ENCODE data around the gene SPATA31D4.
"Not testable (repeated sequence)": the region's sequence is repeated elsewhere in the genome, so short reads cannot be mapped to it uniquely, and the experiment has no call there.

The SPATA31D4 gene

GRCh38 chr9:81918507-81918906, 9.7 kb upstream of the SPATA31D4 start:
- H3K4me3 Mint-ChIP-seq, H3K9me3 Mint-ChIP-seq, DNase-seq, CTCF ChIA-PET, H3K36me3 Mint-ChIP-seq, H3K27ac Mint-ChIP-seq, H3K4me1 Mint-ChIP-seq, H3K27me3 Mint-ChIP-seq: not testable (repeated sequence)

- CTCF ChIA-PET: not testable (repeated sequence)
These were observed 1.9 kb downstream of the SPATA31D4 start for GRCh38 chr9:81930147-81930546.

GRCh38 chr9:81933547-81933946, 5.3 kb downstream of the SPATA31D4 start:
- H3K4me3 Mint-ChIP-seq, H3K27me3 Mint-ChIP-seq, CTCF ChIA-PET: not testable (repeated sequence)

More at GRCh38 chr9:81930147-81930546, 1.9 kb downstream of the SPATA31D4 start:
- H3K9me3 Mint-ChIP-seq, H3K27ac Mint-ChIP-seq, DNase-seq, H3K4me3 Mint-ChIP-seq, H3K4me1 Mint-ChIP-seq, H3K36me3 Mint-ChIP-seq, H3K27me3 Mint-ChIP-seq: not testable (repeated sequence)

GRCh38 chr9:81943393-81943792, 15.2 kb downstream of the SPATA31D4 start, which contains the start of gene SPATA31D3:
Gene SPATA31D3, plus strand, starts transcription at chr9:81943500. Its CDS starts 86 bp downstream, at chr9:81943586.
- H3K27me3 Mint-ChIP-seq, DNase-seq, H3K4me3 Mint-ChIP-seq, H3K36me3 Mint-ChIP-seq, H3K4me1 Mint-ChIP-seq, CTCF ChIA-PET, H3K27ac Mint-ChIP-seq, H3K9me3 Mint-ChIP-seq: not testable (repeated sequence)

More at GRCh38 chr9:81933547-81933946, 5.3 kb downstream of the SPATA31D4 start:
- not testable (repeated sequence) for H3K36me3 Mint-ChIP-seq, H3K4me1 Mint-ChIP-seq, DNase-seq, H3K27ac Mint-ChIP-seq, H3K9me3 Mint-ChIP-seq

GRCh38 chr9:81948650-81949049, 20.4 kb downstream of the SPATA31D4 start:
- H3K36me3 Mint-ChIP-seq, H3K4me3 Mint-ChIP-seq, H3K27me3 Mint-ChIP-seq, H3K9me3 Mint-ChIP-seq, H3K27ac Mint-ChIP-seq, H3K4me1 Mint-ChIP-seq, CTCF ChIA-PET, DNase-seq: not testable (repeated sequence)

- Mint-ChIP-seq H3K27me3 (no peaks in the 10 kb centered on the region), H3K4me1 (no peaks in the 10 kb centered on the region), H3K36me3 (peaks cover 4% of the 10 kb centered on the region), H3K9me3 (peaks cover 23% of the 10 kb centered on the region), H3K27ac (no peak overlapping the region), H3K4me3 (no peak overlapping the region)
- DNase-seq: no peak
- CTCF ChIA-PET: no interaction called here
These were observed 24.9 kb downstream of the SPATA31D4 start for GRCh38 chr9:81953096-81953495.

- peaks cover 23% of the 10 kb centered on the region for H3K9me3 Mint-ChIP-seq
- H3K36me3 Mint-ChIP-seq: peaks cover 4% of the 10 kb centered on the region
- no peak overlapping the region for H3K4me3 Mint-ChIP-seq
- CTCF ChIA-PET: no interaction called here
- DNase-seq: no peak
- no peak overlapping the region for H3K27ac Mint-ChIP-seq
- no peaks in the 10 kb centered on the region for H3K4me1 Mint-ChIP-seq
- H3K27me3 Mint-ChIP-seq: no peaks in the 10 kb centered on the region
These were observed 27.4 kb downstream of the SPATA31D4 start for GRCh38 chr9:81955625-81956024.

GRCh38 chr9:81964218-81965171, 36.3 kb downstream of the SPATA31D4 start:
- no peak for DNase-seq
- H3K9me3 Mint-ChIP-seq: peaks cover 6% of the 10 kb centered on the region
- H3K27ac Mint-ChIP-seq: no peak overlapping the region
- H3K4me3 Mint-ChIP-seq: no peak overlapping the region
- no peaks in the 10 kb centered on the region for H3K27me3 Mint-ChIP-seq
- no peaks in the 10 kb centered on the region for H3K36me3 Mint-ChIP-seq
- CTCF ChIA-PET: no interaction called here
- no peaks in the 10 kb centered on the region for H3K4me1 Mint-ChIP-seq

- CTCF ChIA-PET: no interaction called here
- H3K27me3 Mint-ChIP-seq: no peaks in the 10 kb centered on the region
- H3K27ac Mint-ChIP-seq: no peak overlapping the region
These were observed 39.8 kb downstream of the SPATA31D4 start for GRCh38 chr9:81968026-81968425.

GRCh38 chr9:81969971-81970370, 41.7 kb downstream of the SPATA31D4 start:
- CTCF ChIA-PET: no interaction called here
- no peak overlapping the region for H3K27ac Mint-ChIP-seq
- DNase-seq: no peak

More at GRCh38 chr9:81968026-81968425, 39.8 kb downstream of the SPATA31D4 start:
- Mint-ChIP-seq H3K9me3 (peaks cover 10% of the 10 kb centered on the region), H3K4me1 (no peaks in the 10 kb centered on the region), H3K36me3 (no peaks in the 10 kb centered on the region), H3K4me3 (no peak overlapping the region)
- DNase-seq: no peak

GRCh38 chr9:81971727-81972126, 43.5 kb downstream of the SPATA31D4 start:
- no peaks in the 10 kb centered on the region for H3K27me3 Mint-ChIP-seq
- H3K27ac Mint-ChIP-seq: no peak overlapping the region
- H3K36me3 Mint-ChIP-seq: no peaks in the 10 kb centered on the region
- no peak for DNase-seq
- peaks cover 14% of the 10 kb centered on the region for H3K9me3 Mint-ChIP-seq
- no peaks in the 10 kb centered on the region for H3K4me1 Mint-ChIP-seq
- CTCF ChIA-PET: no interaction called here
- no peak overlapping the region for H3K4me3 Mint-ChIP-seq

More at GRCh38 chr9:81969971-81970370, 41.7 kb downstream of the SPATA31D4 start:
- H3K4me1 Mint-ChIP-seq: no peaks in the 10 kb centered on the region
- H3K9me3 Mint-ChIP-seq: peaks cover 10% of the 10 kb centered on the region
- no peak overlapping the region for H3K4me3 Mint-ChIP-seq
- no peaks in the 10 kb centered on the region for H3K27me3 Mint-ChIP-seq
- no peaks in the 10 kb centered on the region for H3K36me3 Mint-ChIP-seq

- Mint-ChIP-seq H3K4me1 (no peaks in the 10 kb centered on the region), H3K27me3 (no peaks in the 10 kb centered on the region), H3K4me3 (no peak overlapping the region), H3K27ac (no peak overlapping the region), H3K9me3 (peaks cover 9% of the 10 kb centered on the region), H3K36me3 (no peaks in the 10 kb centered on the region)
- CTCF ChIA-PET: no interaction called here
- no peak for DNase-seq
These were observed 46.5 kb downstream of the SPATA31D4 start for GRCh38 chr9:81974764-81975163.

GRCh38 chr9:81976351-81976750, 48.1 kb downstream of the SPATA31D4 start:
- no peaks in the 10 kb centered on the region for H3K4me1 Mint-ChIP-seq
- H3K4me3 Mint-ChIP-seq: no peak overlapping the region
- H3K27ac Mint-ChIP-seq: no peak overlapping the region
- H3K36me3 Mint-ChIP-seq: no peaks in the 10 kb centered on the region
- CTCF ChIA-PET: no interaction called here
- H3K9me3 Mint-ChIP-seq: peaks cover 5% of the 10 kb centered on the region
- no peaks in the 10 kb centered on the region for H3K27me3 Mint-ChIP-seq
- no peak for DNase-seq

- H3K27ac Mint-ChIP-seq: no peak overlapping the region
- peaks cover 5% of the 10 kb centered on the region for H3K9me3 Mint-ChIP-seq
- H3K27me3 Mint-ChIP-seq: no peaks in the 10 kb centered on the region
- H3K4me3 Mint-ChIP-seq: no peak overlapping the region
- no peak for DNase-seq
- H3K36me3 Mint-ChIP-seq: no peaks in the 10 kb centered on the region
- CTCF ChIA-PET: no interaction called here
- no peaks in the 10 kb centered on the region for H3K4me1 Mint-ChIP-seq
These were observed 51.0 kb downstream of the SPATA31D4 start for GRCh38 chr9:81979196-81979595.

- peaks cover 5% of the 10 kb centered on the region for H3K9me3 Mint-ChIP-seq
- no peaks in the 10 kb centered on the region for H3K27me3 Mint-ChIP-seq
- DNase-seq: no peak
- CTCF ChIA-PET: no interaction called here
- H3K4me3 Mint-ChIP-seq: no peak overlapping the region
- no peaks in the 10 kb centered on the region for H3K36me3 Mint-ChIP-seq
- no peaks in the 10 kb centered on the region for H3K4me1 Mint-ChIP-seq
- H3K27ac Mint-ChIP-seq: no peak overlapping the region
These were observed 52.3 kb downstream of the SPATA31D4 start for GRCh38 chr9:81980568-81980967.

Data from activated naive CD4-positive, alpha-beta T cell treated with anti-CD3 and anti-CD28 coated beads, Interleukin-2, amount 10 ng/mL, durations not matched to agents 7 days and 5 days (primary cell).